WI38 (cell line): ENCODE data around the gene KRTAP29-1.

ENCODE experiments used
- H3K4me3 ChIP-seq: 2 replicates; pipeline ENCODE4 v1.5.1; 2011; ENCODE audit warnings: low read depth, mild to moderate bottlenecking, control low read depth, low read length
- CTCF ChIP-seq: IDR thresholded peaks from 2 replicates; pipeline ENCODE4 v1.5.1; 2012; ENCODE audit warnings: low read depth, mild to moderate bottlenecking, control low read depth, low read length

KRTAP29-1 gene

GRCh38 chr17:41307647-41308046 is 5.0 kb upstream of the KRTAP29-1 start:
- no peak for TF ChIP-seq CTCF
- H3K4me3 ChIP-seq = no peak overlapping the region

- no peak overlapping the region for H3K4me3 ChIP-seq
- no peak for TF ChIP-seq CTCF
Measured at GRCh38 chr17:41304091-41304490, 1.4 kb upstream of the KRTAP29-1 start.

GRCh38 chr17:41302981-41303380 is 330 bp upstream of the KRTAP29-1 start:
- TF ChIP-seq CTCF = no peak
- H3K4me3 ChIP-seq = no peak overlapping the region

GRCh38 chr17:41301204-41301790 is 1.4 kb downstream of the KRTAP29-1 start:
- TF ChIP-seq CTCF = no peak
- no peak overlapping the region for H3K4me3 ChIP-seq

- H3K4me3 ChIP-seq = no peak overlapping the region
- TF ChIP-seq CTCF = no peak
Measured at GRCh38 chr17:41298458-41299135, 4.1 kb downstream of the KRTAP29-1 start.

- TF ChIP-seq CTCF = no peak
- no peak overlapping the region for H3K4me3 ChIP-seq
Measured at GRCh38 chr17:41296846-41297245, 5.8 kb downstream of the KRTAP29-1 start.

- H3K4me3 ChIP-seq = no peak overlapping the region
- no peak for TF ChIP-seq CTCF
Measured at GRCh38 chr17:41294016-41294415, 8.6 kb downstream of the KRTAP29-1 start.
